ENCODE results near the gene OXT.

GRCh38 chr20:3093861-3094361 lies 22.5 kb downstream of the OXT start:
- TF ChIP-seq POLR2A (IDR thresholded peaks at IDR 0.05) (no peak), CTCF (IDR thresholded peaks at IDR 0.05) (no peak)
